ENCODE measurements around the gene NAGS.
"Not testable (repeated sequence)": the region's sequence is repeated elsewhere in the genome, so short reads cannot be mapped to it uniquely, and the experiment has no call there.

NAGS gene

GRCh38 chr17:43984521-43984920 is 19.9 kb upstream of the NAGS start:
- no peak for DNase-seq

DNA sequence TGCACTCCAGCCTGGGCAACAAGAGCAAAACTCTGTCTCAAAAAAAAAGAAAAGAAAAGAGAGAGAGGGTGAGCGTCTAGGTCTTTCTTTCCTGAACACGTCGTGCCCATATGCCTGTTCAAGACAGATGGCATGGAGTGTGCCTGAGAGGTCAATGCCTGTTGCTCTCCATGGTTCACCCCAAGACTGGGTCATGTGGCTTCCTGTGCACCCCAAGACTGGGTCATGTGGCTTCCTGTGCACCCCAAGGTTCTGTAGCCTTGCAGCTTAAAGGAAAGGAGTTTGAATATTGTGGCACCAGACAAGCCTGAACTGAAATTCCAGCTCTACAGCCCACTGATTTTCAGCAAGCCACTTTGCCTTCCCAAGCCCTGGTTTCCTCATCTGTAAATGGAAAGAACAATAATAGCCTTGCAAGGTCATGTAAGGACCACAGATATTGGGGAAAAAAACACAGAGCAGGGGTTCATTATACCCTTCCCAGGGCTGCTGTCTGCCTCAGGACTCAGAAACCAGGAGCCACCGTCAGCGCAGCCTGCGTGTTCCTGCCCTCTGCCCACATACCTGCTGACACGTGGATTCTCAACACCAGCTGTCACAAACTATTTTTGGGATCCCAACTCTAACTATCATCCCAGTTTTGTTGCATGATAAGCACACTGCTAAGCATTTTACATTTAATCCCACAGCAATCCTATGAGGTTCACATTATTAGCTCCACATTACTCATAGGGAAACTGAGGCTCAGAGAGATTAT is 18.0 kb upstream of the NAGS start:
- no peak for DNase-seq

DNA sequence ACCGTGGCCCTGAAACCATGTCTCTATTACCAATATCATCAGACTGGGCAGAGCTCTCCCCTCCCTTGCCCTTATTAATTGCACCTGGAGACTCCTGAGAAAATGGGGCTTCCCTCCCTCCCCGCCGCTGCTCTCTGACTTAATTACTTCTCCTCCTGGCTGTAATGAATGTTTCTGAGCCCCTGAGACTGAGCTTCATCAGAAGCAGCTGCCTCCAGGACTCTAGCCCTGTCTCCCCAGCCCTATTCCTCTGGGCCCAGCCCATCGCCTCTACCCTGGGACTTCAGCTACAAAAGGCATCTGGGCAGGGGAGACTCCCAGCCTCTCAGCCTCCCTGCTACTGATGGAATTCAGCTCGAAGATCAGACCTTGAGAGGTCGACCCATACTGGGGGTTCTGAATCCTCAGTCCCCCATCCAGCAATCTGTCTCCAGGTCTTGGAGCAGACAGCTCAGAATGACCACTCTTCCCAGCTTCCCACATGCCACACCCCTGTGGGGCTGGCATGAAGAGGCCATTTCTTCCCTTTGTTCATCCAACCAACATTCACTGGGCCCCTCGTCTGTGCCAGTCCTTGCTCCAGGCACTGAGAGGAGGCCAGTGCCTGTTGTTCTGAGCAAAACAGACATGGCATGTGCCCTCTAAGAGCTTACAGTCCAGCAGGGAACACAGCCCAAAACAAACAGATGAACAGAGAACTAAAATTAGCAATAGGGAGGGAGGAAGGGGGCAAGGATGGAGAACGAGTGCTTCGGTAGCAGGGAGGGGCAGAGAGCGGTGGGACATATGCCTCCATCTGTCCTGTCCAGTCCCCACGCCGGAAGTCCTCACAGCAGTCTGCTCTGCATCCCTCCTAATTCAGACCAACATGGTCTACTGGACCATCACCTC is 17.0 kb upstream of the NAGS start:
- no peak for DNase-seq

- no peak for DNase-seq
Measured at GRCh38 chr17:43988301-43988700, 16.1 kb upstream of the NAGS start.

DNA sequence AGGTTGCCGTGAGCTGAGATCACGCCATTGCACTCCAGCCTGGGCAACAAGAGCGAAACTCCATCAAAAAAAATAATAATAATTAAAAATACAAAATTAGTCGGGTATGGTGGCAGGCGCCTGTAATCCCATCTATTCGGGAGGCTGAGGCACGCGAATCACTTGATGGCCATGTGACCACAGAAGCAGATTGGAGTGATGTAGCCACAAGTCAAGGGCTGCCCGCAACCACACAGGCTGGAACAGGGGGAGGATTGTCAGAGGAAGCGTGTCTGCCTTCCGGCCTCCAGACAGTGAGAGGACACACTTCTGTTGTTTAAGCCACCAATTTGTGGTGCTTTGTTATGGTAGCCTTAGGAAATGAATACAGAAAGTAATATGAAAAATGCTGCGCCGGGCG is 11.8 kb upstream of the NAGS start:
- no peak for DNase-seq

GRCh38 chr17:43994272-43995149 is 9.9 kb upstream of the NAGS start:
- DNase-seq: peak; percentile 67

- no peak for DNase-seq
Measured at GRCh38 chr17:43995150-43995471, 9.3 kb upstream of the NAGS start.

DNA sequence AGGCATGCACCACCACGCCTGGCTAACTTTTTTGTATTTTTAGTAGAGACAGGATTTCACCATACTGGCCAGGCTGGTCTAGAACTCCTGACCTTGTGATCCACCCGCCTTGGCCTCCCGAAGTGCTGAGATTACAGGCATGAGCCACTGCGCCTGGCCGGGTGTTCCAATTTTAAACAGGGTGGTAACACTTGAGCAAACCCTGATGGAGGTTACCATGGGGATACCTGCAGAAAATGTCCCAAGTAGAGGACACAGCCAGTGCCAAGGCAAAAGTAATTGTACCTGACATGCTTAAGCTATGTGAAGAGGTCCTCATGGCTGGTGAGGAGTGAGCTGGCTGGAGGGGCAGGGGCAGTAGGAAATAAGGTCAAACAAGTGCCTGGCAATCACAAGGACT is 7.2 kb upstream of the NAGS start:
- not testable (repeated sequence) for DNase-seq

GRCh38 chr17:43998552-43998951 is 5.9 kb upstream of the NAGS start:
- DNase-seq: no peak

DNA sequence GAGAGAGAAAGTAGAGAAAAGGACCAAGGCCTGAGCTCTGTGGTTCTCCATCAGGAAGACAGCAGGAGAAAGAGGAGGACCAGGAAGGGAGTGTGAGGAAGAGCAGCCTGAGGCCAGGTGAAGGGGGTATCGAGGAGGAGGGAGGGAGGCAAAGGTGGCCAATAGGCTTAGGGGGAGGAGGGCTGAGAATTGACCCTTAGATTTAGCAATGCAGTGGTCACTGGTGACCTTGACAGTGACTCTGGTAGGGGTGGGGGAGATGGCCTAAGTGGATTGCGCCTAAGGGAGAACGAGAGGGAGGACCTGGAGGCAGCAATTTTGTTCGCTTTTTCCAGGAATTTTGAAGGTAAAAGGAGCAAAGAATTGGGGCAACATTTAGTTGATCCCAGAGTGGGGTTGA is 5.4 kb upstream of the NAGS start:
- DNase-seq: no peak

DNA sequence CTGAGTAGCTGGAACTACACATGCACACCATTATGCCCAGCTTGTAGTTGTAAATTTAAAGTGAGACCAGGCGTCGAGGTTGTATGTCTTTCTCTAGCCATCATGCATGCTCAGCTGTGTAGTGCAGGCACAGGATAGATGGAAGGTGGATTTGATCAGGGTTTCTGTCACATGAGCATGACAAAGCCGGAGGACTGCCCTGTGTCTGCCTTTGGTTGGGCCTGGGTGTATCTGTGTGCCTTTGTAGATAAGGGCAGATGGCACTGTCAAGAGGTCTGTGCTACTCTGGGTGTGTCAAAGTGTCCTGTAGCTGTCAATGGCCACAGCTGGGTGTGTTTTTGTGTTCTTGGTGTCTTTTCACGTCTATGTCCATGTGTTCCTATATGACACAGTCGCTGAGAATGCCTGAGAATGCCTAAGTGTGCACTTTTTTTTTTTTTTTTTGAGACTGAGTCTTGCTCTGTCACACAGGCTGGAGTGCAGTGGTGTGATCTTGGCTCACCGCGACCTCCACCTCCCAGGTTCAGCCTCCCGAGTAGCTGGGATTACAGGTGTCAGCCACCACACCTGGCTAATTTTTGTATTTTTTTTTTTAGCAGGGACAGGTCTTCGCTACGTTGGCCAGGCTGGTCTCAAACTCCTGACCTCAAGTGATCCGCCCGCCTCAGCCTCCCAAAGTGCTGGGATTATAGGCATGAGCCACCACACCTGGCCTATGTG is 4.1 kb upstream of the NAGS start:
- DNase-seq: no peak

- DNase-seq: no peak
Measured at GRCh38 chr17:44000871-44001460, 3.5 kb upstream of the NAGS start.

DNA sequence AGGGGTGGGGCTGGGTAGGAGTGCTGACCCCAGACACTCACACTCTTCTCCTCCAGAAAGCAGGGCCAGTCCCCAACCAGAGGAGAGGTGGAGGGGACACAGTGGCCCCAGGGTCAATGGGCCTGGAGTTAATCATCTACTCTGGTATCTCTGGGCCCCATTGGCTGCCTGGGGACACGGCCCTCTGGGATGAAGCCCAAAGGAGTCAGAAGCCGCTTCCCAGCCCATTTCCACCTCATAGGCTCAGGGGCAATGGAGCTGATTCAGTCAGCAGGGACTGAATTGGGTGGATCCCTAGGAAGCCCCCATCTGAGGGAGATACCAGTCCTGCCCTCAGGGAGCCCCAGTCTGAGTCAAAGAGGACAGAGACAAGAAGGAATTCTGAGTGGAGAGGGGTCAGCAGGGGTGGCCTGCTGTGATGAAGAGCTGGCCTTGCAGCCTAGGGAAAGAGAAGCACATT is 2.9 kb upstream of the NAGS start:
- no peak for DNase-seq

DNA sequence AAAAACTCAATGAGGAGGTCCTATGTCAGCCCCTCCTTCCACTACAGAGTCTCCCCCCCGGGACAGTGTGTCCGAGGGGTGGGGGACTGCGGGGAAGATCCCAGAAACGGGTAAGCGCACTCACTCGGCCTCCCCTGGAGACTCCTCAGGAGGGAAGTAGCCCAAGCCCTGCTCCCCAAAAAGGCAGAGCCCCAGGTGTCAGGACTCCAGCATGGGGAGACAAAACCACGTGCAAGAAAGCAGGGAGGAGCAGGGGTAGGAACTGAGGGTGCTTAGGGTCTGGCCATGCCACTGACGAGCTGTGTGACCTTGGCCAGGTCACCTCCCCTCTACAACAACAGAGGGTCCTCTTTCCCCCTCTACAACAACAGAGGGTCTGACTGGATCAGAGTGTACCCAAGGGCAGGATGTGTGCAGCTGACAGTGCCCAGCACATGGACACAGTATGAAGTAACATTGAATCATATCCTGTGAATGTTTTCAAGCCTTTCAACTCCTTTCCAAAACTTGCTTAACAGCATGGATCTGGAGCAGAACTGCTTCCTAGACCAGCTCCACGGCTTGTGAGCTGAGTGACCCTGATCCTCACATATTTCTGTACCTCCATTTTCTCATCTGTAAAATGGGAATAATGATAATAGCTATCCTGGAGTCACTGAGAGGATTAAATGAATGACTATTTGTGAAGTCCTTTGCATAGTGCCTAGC is 2.1 kb upstream of the NAGS start:
- DNase-seq: no peak

DNA sequence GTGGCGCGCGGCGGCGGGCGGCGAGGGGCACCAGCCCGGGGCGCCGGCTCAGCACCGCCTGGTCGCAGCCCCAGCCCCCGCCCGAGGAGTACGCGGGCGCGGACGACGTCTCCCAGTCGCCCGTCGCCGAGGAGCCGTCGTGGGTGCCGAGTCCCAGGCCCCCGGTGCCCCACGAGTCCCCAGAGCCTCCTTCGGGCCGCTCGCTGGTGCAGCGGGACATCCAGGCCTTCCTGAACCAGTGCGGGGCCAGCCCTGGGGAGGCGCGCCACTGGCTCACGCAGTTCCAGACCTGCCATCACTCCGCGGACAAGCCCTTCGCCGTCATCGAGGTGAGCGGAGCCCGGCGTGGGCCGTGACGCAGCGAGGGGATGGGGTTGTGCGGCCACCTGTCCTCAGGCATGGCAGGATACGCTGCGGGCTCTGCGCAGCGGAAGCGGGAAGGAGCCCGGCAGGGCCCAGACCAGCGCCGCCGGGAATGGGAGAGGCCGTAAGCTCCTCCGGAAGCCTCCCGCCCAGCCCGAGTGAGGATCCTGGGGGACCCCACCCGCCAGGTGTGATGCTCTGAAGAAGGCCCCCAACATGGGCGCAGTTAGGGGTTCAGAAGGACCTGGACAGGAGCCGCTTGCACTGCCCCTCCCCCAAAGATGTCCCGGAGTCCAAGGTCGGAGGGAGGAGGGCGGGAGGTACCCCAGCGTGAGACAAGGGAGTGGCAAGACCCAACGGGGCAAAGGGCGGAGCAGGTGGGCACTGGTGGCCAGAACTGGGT is 522 bp downstream of the NAGS start:
- no peak for DNase-seq

- DNase-seq: peak; percentile 22
Measured at GRCh38 chr17:44005527-44006271, 1.3 kb downstream of the NAGS start.

DNA sequence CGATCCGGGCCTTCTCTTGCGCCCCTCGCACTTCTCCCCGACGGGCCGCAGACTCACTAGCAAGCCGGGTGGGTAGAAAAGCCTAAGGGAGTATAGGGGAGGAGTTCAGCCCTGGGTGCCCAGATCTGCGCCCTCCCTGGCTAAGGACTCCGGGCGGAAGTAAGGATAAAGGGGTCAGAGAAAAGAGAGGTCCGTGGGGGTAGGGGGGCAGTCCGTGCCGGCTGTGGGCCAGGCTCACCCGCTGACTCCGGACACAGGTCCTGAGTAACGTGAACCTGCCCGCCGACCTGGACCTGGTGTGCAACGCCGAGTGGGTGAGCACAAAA is 1.8 kb downstream of the NAGS start:
- DNase-seq: no peak

DNA sequence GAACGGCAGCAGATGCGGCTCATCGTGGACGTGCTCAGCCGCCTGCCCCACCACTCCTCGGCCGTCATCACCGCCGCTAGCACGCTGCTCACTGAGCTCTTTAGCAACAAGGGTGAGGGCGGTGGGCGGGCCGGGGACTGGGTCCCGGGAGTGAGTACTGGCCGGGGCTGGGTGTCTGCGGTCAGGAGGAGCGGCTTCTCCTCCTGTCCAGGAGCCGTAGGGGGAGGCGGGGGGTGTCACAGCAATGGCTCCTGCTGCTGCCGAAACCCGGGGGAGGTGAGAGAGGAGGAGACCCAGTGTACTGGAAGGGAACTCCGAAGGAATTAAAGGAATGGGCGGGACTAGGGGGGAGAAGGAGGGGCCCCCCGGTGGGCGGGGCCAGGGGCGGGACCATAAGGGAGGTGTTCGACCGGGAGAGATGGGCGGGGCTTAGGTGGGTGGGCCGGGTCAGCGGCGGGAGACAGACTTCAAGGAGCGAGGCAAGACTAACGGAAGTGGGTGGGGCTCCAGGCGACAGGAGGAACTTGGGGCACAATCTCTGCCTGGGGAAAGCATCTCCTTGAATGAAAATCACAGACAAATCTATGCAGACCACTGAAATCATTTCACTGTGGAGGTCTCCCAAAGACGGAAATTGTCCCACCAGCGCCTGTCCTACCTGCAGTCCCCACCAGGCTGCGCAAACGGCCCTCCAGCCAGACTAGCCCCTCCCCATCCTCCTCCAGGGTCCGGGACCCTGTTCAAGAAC is 2.4 kb downstream of the NAGS start:
- DNase-seq: peak; percentile 99

Data from activated CD4-positive, alpha-beta T cell treated with anti-CD3 and anti-CD28 coated beads, Interleukin-2, amount 50 U/mL, for 16 hours (primary cell).